Thyroid gland (tissue), 4 donors: Measurements from ENCODE around the gene LSP1. TPM values are rescaled to one million over a fixed set of nuclear protein-coding genes. Genes with fewer than 3 reads are reported as not detected.

ENCODE experiments used
- DNase-seq, 2 donors: peaks; one replicate each; pipeline ENCODE4 v3.0.0-alpha.2; 2019
- H3K27ac ChIP-seq, 3 donors: fragments of 200-600 bp; sonication (generic); 1 replicate in 2 of 3; 2 replicates in 1 of 3; pipeline ENCODE4 v1.5.1; 2016 to 2019; ENCODE audit warnings: mild to moderate bottlenecking in 1 of 3, moderate library complexity in 1 of 3
- H3K27me3 ChIP-seq: fragments of 200-600 bp; sonication (generic); one replicate; pipeline ENCODE4 v1.5.1; 2019
- H3K36me3 ChIP-seq, 2 donors: fragments of 200-600 bp; sonication (generic); one replicate each; pipeline ENCODE4 v1.5.1; 2016 to 2019
- H3K4me1 ChIP-seq, 2 donors: fragments of 200-600 bp; sonication (generic); one replicate each; pipeline ENCODE4 v1.5.1; 2017 to 2019
- H3K4me3 ChIP-seq, 3 donors: fragments of 200-600 bp; sonication (generic); replicated peaks in 1 of 3; 1 replicate in 2 of 3; 2 replicates in 1 of 3; pipeline ENCODE4 v1.5.1; 2016; ENCODE audit warnings: mild to moderate bottlenecking in 1 of 3
- H3K9me3 ChIP-seq: fragments of 200-600 bp; sonication (generic); one replicate; pipeline ENCODE4 v1.5.1; 2017
- CTCF ChIP-seq, 6 experiments: fragments of 200-600 bp in 3 of 6; fragments of 450-650 bp in 3 of 6; sonication (generic) in 3 of 6; IDR thresholded peaks; one replicate each; pipeline ENCODE4 v1.5.1; 2016 to 2019; ENCODE audit warnings: antibody characterized with exemption in 6 of 6, mild to moderate bottlenecking in 2 of 6, inconsistent platforms in 1 of 6, moderate library complexity in 1 of 6
- POLR2A ChIP-seq, 2 donors: fragments of 450-650 bp; IDR thresholded peaks; one replicate each; pipeline ENCODE4 v1.6.1; 2017; ENCODE audit warnings: antibody characterized with exemption in 2 of 2, mild to moderate bottlenecking in 2 of 2, moderate library complexity in 1 of 2
- WGBS, 2 donors: methylation state at CpG; one replicate each; pipeline ENCODE4 v1.1.5; 2017; 5-methylcytosine and 5-hydroxymethylcytosine counted together
- intact Hi-C: fragments of 100-400 bp; cut with DNase I; formaldehyde crosslinking; loops from one replicate; pipeline ENCODE4 v1.15.1; 2023
- total RNA-seq, 4 donors: library from RNA; depleted of rRNA; stranded (reverse); fragments of >200 nt; gene quantifications; one replicate each; pipeline ENCODE4 v1.2.3, GENCODE V29; 2016

The LSP1 gene
- total RNA-seq, 4 donors from 2014 or later: 6.7 to 26.1 (median 10.5) TPM

- no peak for TF ChIP-seq CTCF (IDR thresholded peaks at IDR 0.05)
- no peak for TF ChIP-seq POLR2A (IDR thresholded peaks at IDR 0.05)
- H3K9me3 ChIP-seq: no peaks in the 10 kb centered on the region
- H3K27me3 ChIP-seq: no peaks in the 10 kb centered on the region
- H3K4me3 ChIP-seq: no peak overlapping the region
- intact Hi-C loops: no loop called here
- 75 to 76% methylated on average over 10 to 14 of the region's 14 CpGs for WGBS, 2 donors
- H3K27ac ChIP-seq: no peak overlapping the region
- no peaks in the 10 kb centered on the region for H3K36me3 ChIP-seq
- H3K4me1 ChIP-seq: peaks cover 6 to 10% of the 10 kb centered on the region in 2 donors
- DNase-seq: no peak
Measured at GRCh38 chr11:1922481-1923081, 69.7 kb downstream of the LSP1 start.

GRCh38 chr11:1923201-1923956, 70.5 kb downstream of the LSP1 start:
- Histone ChIP-seq H3K36me3 (no peaks in the 10 kb centered on the region), H3K4me3 (no peak overlapping the region), H3K27ac (no peak overlapping the region), H3K27me3 (no peaks in the 10 kb centered on the region), H3K4me1 (peaks cover 6 to 10% of the 10 kb centered on the region in 2 donors), H3K9me3 (no peaks in the 10 kb centered on the region)
- no peak for DNase-seq
- TF ChIP-seq POLR2A (IDR thresholded peaks at IDR 0.05) (no peak), CTCF (IDR thresholded peaks at IDR 0.05) (no peak)
- intact Hi-C loops: no loop called here
- 91 to 93% methylated on average over 21 to 22 of the region's 22 CpGs for WGBS, 2 donors

- 38 to 48% methylated on average over 15 to 17 of the region's 17 CpGs for WGBS, 2 donors
- TF ChIP-seq CTCF (IDR thresholded peaks at IDR 0.05): no peak
- no peaks in the 10 kb centered on the region for H3K9me3 ChIP-seq
- peaks cover 6 to 10% of the 10 kb centered on the region in 2 donors for H3K4me1 ChIP-seq
- DNase-seq: peak; percentile 32 to 45
- intact Hi-C loops: no loop called here
- no peaks in the 10 kb centered on the region for H3K36me3 ChIP-seq
- no peak overlapping the region for H3K27ac ChIP-seq
- H3K27me3 ChIP-seq: no peaks in the 10 kb centered on the region
- no peak overlapping the region for H3K4me3 ChIP-seq
Measured at GRCh38 chr11:1924181-1924580, 71.3 kb downstream of the LSP1 start.

GRCh38 chr11:1924646-1925372, 71.9 kb downstream of the LSP1 start:
- H3K4me1 ChIP-seq: peaks cover 6 to 10% of the 10 kb centered on the region in 2 donors
- no peaks in the 10 kb centered on the region for H3K27me3 ChIP-seq
- intact Hi-C loops: no loop called here
- no peak overlapping the region for H3K27ac ChIP-seq
- H3K36me3 ChIP-seq: no peaks in the 10 kb centered on the region
- TF ChIP-seq CTCF (IDR thresholded peaks at IDR 0.05) (no peak), POLR2A (IDR thresholded peaks at IDR 0.05) (no peak)
- no peak overlapping the region for H3K4me3 ChIP-seq
- DNase-seq: no peak
- H3K9me3 ChIP-seq: no peaks in the 10 kb centered on the region
- 85 to 87% methylated on average over 13 of the region's 21 CpGs for WGBS, 2 donors
